HG02938 (cell line): ENCODE measurements around the gene ANKRD6.

ENCODE experiments used
- ATAC-seq: cut with Tn5 transposase; IDR thresholded peaks from one replicate; pipeline ENCODE4 v1.9.1; 2021; ENCODE audit warnings: mild to moderate bottlenecking, moderate library complexity; ENCODE audit not compliant: unreplicated experiment

ANKRD6 gene

GRCh38 chr6:89682991-89683390 lies 250.0 kb downstream of the ANKRD6 start:
- no peak for ATAC-seq
